Central memory CD4-positive, alpha-beta T cell (primary cell): Measurements from ENCODE around the gene MSANTD1.

ENCODE experiments used
- DNase-seq: peaks from one replicate; pipeline ENCODE4 v3.0.0; 2022

MSANTD1 gene

DNA sequence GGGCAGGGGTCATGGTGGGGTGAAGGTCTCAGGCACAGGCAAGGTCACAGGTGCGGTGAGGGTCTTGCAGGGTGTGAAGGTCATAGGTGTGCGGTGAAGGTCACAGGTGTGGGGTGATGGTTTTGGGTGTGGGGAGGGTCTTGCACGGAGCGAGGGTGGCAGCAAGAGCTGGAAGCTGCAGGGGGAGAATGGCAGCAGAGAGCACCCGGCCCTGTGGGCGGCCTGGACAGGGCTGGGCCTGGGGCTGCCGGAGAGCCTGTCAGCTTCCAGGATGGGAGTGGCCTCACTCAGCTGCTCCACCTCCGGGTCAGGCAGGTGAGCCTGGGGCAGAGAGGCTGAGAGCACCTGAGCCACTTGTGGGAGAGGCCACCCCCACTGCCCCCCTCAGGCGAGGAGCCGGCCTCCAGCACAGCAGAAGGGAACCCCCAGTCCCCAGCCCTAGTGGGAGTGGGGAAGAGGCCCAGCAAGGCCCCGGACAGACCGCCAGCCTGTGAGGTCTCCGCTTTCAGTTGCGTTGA, 1.5 kb downstream of the MSANTD1 start:
- DNase-seq, result no peak

DNA sequence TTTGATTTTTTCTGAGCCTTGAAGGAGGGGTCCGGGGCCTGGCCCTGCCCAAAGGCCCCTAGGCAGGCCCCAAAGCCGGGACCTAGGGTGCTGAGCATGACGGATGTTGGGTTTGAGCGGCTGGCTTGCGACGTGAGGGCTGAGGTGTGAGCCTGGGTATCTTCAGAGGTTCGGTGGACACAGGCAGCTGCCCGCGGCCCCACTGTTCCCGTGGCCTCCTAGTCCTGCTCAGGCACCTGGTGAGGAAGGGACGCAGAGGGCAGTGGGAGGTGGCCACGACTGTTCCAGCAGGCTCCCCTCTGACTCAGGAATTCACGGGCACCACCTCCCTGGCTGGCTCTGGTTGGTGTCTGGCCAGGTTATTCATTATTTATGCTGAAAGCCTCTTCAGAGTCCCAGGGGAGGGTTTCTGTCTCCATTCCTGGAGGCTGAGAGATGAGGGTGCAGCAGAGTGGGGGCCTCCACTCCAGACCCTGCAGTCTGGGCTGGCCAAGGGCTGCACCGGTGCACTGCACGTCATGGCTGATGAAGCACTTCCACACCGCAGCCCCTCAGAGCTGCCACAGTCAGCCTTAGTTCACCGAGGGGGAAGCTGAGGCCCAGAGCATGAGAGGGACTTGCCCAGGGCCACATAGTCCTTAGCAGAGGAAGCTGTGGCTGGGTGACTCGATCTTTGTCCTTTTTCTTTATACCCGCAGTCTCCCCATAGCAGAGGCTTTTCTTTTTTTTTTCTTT, 2.2 kb downstream of the MSANTD1 start:
- DNase-seq, result no peak

- DNase-seq, result no peak
Observed at GRCh38 chr4:3251691-3252479, 2.9 kb downstream of the MSANTD1 start.

- DNase-seq, result no peak
Observed at GRCh38 chr4:3252480-3252828, 3.5 kb downstream of the MSANTD1 start.

- no peak for DNase-seq
Observed at GRCh38 chr4:3252831-3253641, 4.1 kb downstream of the MSANTD1 start.

DNA sequence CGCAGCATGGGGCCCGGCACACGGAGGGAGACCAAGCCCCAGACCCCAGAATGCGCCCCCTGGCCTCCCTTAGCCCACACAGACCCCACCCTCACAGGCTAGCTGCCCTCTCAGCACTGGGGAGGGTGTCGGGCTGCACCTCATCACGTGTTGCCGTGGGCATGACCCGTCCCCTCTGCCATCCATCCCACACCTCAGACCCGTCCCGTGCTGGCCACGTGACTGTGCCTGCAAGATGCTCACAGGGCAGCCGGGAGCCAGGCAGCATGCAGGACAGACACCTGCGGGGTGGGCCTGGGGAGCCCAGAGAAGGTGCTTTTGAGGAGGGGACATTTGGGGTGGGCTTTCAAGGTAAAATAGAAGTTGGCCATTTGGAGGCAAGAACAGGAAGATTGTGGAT, 4.8 kb downstream of the MSANTD1 start:
- no peak for DNase-seq

DNA sequence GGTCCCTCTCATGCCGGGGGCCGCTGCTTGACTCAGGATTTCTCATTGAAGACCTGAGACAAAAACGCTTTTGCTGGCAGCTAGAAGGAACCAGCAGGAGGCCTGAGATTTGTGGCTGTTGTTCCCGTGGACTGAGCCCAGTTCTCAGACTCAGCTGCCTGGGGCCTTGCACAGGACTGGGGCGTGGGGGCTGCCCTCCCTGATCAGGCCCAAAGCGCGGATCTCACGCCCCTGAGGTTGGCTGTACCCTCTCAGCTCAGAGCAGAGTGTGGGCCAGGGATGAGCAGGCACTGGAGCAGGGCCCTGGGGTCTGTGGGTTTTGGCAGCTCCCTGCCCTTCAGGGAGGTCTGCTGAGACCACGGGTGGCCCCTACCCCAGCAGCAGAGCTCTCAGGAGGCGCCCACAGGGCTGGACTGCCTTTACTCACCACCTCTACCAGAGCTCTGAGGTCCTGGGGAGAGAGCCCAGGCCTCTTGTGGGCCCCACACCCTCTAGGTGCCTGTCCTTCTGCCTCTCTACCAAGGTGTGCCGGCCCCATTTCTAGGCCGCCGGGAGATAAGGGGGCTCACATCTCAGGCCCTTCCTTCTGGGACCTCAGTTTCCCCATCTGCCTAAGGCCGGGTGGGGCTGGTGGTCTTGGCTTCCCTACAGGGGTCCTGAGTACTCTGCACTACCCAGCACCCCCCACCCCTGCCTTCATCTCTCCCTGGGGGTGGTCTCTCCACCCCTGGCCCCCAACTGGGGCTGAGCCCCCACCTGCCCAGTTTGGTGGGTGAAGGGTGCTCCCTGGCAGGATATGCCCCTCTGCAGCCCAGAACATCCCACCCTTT, 5.6 kb downstream of the MSANTD1 start:
- DNase-seq, result no peak

DNA sequence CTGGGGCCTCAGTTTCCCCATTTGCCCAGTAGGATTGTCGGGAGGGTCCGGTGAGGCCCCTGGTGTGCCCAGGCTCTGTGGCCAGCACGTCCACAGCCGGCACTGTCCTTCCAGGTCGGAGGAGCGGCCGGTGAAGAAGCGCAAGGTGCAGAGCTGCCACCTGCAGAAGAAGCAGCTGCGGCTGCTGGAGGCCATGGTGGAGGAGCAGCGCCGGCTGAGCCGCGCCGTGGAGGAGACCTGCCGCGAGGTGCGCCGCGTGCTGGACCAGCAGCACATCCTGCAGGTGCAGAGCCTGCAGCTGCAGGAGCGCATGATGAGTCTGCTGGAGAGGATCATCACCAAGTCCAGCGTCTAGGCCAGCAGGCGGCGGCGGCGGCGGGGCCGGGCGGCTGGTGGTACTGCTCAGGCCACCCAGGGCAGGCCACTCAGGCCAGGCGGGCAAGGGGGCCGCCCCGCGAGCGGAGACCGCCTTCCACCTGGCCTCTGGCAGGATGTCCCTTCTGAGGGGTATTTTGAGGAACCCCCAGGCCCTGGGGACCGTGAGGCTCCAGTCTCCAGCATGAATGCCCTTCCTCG, 6.7 kb downstream of the MSANTD1 start:
- DNase-seq, result no peak

- DNase-seq, result no peak
Observed at GRCh38 chr4:3256230-3257102, 7.5 kb downstream of the MSANTD1 start.

- DNase-seq, result no peak
Observed at GRCh38 chr4:3257103-3257555, 8.2 kb downstream of the MSANTD1 start.

GRCh38 chr4:3257556-3258482, 8.9 kb downstream of the MSANTD1 start:
- no peak for DNase-seq

DNA sequence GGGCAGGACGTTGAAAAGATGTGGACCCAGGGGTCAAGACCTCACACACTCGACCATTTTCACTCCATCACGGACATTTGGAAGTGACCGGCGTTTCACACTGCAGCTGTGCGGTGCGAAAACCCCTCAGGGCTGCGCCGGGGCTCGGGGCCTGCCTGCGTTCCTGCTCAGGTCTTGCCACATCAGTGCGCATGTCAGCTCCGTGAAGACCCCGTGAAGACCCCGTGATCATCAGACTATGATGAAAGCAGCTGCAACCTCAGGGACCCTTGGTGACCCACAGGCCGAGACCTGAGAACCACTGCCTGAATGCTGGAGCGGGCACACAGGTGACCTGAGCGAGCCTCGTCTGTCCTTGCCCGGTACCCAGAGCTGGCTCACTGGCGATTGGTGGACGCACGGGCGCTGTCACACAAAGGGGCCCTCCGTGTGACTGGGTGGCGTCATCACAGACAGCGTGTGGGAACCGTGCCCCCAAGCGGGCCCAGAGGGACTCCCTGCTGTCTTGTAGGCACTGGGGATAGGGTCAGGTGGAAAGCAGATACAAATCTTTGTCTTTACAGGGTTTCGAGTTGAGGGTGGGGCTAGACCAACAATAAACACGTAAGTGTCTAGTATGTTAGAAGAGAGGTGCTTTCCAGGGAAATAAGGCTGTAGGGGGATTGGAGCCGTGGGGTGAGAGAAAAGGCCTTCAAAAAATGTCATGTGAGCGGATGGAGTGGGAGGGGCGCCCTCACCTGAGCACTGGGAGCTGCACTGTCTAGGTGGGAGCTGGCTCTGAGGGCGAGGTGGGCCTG, 12.7 kb downstream of the MSANTD1 start:
- no peak for DNase-seq

DNA sequence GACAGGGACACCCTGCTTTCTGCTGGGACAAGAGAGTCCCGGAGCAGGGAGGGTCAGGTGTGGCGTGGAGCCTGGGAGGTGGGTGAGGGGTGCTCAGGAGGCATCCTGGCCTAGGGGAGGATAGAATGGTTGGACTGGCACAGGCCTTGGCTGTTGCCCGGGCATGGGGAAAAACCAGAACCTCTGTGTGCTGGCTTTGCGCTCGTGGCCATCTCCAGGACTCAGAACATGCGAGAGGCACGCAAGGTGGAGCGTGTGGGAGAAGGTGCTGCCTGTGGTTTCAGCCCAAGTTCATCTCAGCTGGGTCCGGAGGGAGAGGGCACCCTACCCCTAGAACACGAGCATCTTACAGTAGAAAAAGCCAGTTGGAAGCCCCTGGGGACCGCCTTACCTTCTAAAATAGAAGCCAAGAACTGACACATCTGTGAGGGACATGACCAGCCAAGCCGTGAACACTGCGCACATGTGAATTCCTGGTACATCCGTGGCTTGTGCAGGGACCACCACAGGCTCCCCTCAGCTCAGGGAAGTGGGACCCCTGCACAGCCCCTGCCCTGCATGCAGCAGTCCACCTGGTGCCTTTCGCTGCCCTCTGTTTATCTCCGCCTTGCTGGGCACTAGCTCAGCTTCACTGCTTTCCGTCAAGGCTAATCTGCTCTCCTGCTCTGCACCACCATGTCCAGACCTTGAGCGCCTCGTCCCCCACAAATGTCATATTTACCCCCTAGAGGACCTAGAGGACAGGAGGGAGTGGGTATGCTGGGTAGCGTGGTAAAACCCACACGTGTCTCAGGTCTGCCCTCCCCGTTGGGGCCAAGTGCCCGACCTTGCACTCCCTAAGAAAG, 13.5 kb downstream of the MSANTD1 start:
- DNase-seq, result no peak

DNA sequence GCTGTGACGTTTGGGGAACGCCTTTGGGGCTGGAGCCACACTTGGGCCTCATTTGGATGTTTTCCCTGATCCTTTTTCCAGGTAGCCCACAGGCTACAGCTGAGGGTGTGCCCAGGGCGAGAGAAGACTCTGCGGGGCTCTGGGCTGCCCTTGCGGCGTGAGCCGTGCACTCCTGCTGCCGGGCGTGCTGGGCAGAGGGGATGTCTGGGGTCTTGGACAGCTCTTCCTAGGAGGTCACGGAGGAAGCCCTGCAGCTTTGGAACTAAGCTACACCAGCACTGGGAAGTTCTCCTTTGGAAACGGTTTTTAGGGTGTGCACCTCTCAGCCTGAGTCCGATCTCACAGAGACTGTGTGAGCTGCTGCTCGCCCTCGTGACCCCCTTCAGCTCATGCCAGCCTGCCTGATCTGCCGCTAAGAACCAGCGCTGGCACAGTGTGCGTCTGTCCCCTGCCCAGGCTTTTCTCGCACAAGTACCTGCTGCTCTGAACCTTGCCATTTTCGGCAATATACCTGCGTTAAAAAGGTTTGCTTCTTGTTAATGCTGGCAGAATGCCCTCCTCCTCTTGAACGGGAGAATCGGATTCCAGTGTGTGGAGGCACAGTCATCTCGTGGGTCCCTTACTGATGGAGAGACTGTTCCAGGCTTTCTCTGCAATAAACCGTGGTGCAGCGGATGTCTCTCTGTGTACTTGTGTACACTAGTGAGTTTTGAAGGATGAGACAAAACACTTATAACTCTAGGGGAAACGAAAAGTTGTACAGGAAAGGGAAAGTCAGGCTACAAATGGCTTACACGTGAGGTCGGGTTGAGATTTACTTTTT, 14.3 kb downstream of the MSANTD1 start:
- no peak for DNase-seq

- no peak for DNase-seq
Observed at GRCh38 chr4:3263876-3264193, 14.9 kb downstream of the MSANTD1 start.

GRCh38 chr4:3266076-3266475, 17.1 kb downstream of the MSANTD1 start:
- no peak for DNase-seq
